ENCODE results near the gene HPGDS. TPM values are rescaled to one million over a fixed set of nuclear protein-coding genes. Genes with fewer than 3 reads are reported as not detected.

Gene HPGDS
- not detected in 2 replicates for total RNA-seq

DNA sequence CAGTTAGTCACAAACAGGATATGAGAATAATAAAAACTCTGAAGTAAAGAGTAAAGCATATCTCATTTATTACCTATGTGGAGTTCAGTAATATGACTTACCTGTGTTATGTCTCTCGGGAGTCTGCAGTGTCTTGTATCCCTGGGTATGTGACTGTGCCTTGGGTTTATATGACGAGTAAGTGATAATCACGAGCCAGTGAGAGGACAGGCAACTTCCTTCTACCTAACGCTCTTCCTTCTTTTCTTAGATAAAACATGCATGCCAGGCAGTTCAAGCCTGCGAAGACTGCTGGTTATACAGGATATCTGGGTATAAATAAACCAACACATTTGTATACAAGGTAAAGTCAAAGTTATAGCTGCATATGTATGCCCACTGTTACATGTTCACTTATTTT lies at the start of gene HPGDS:
HPGDS (minus strand) TSS at position 143 of the 400 bp plus-strand sequence. CDS start 8,207 bp downstream, outside the sequence.

Other genes starting within 250 kb of the HPGDS start
- gene SMARCAD1, start 135.0 kb downstream of the HPGDS start, total RNA-seq: 14.4 and 19.5 TPM in 2 replicates
- 25.6 and 72.0 TPM in 2 replicates for gene PDLIM5, start 109.1 kb upstream of the HPGDS start, total RNA-seq